Measurements from ENCODE around the gene ARPC5L. TPM values are rescaled to one million over a fixed set of nuclear protein-coding genes. Genes with fewer than 3 reads are reported as not detected.

The ARPC5L gene
- total RNA-seq, 1 experiment from 2014 or later: 50.0 TPM

GRCh38 chr9:124813501-124814163, 48.3 kb upstream of the ARPC5L start:
- BruUV-seq (replicated peaks): no TSS peak
- POLR2A ChIA-PET: interaction anchor here (1.7 kb wide), 1 partner anchor 19 kb away, joined by 5 read pairs; no protein-coding TSS in a partner anchor
- H3K9me2 ChIP-seq (ENCODE audit: insufficient read depth): no peaks in the 10 kb centered on the region
- H3K27me3 ChIP-seq (ENCODE audit: insufficient read depth, low read length): no peaks in the 10 kb centered on the region
- DNase-seq (ENCODE audit: low read depth, low spot score) (no peak), ATAC-seq (no peak)
- H3K4me3 ChIP-seq (replicated peaks in 1 of 2; ENCODE audit: low read depth in 1 of 2, low read length in 2 of 2): no peak overlapping the region
- H3K9me3 ChIP-seq (ENCODE audit: control insufficient read depth in 1 of 2, insufficient read depth in 1 of 2, low read depth in 1 of 2, low read length in 2 of 2): no peaks in the 10 kb centered on the region
- TF ChIP-seq CEBPB (IDR thresholded peaks at IDR 0.05; ENCODE audit: low read depth) (no peak), FOSL1 (IDR thresholded peaks at IDR 0.05; ENCODE audit: low read depth) (no peak), RAD21 (IDR thresholded peaks at IDR 0.05; ENCODE audit: low read depth) (no peak), SRF (IDR thresholded peaks at IDR 0.05; ENCODE audit: low read depth) (no peak), MAX (IDR thresholded peaks at IDR 0.05) (no peak), ZFX (IDR thresholded peaks at IDR 0.05) (no peak), YY1 (IDR thresholded peaks at IDR 0.05; ENCODE audit: extremely low read depth, insufficient replicate concordance, low read depth, low read length) (no peak), REST (IDR thresholded peaks at IDR 0.05; ENCODE audit: low read depth) (no peak), CBX3 (IDR thresholded peaks at IDR 0.05; ENCODE audit: low read depth) (no peak), ZBTB33 (IDR thresholded peaks at IDR 0.05; ENCODE audit: extremely low read depth, insufficient replicate concordance, low read length) (no peak), POLR2AphosphoS5 (IDR thresholded peaks at IDR 0.05; ENCODE audit: low read depth, low read length) (no peak), TCF7L2 (IDR thresholded peaks at IDR 0.05; ENCODE audit: borderline replicate concordance, extremely low read depth, insufficient read depth, insufficient read length) (no peak), ATF3 (IDR thresholded peaks at IDR 0.05) (no peak), SIN3A (IDR thresholded peaks at IDR 0.05; ENCODE audit: low read depth) (no peak), EGR1 (IDR thresholded peaks at IDR 0.05; ENCODE audit: low read depth) (no peak)
- RAD21 ChIA-PET (ENCODE audit: low non-redundant PET in 1 of 2, low total read pairs in 2 of 2, uncharacterized antibody in 2 of 2, unreplicated experiment in 2 of 2): no interaction called here
- CTCF ChIA-PET: interaction anchor here (1.0 to 2.6 kb wide), 4 partner anchors 19 to 41 kb away, joined by 3 to 15 read pairs (median 7); partner anchors contain the start of gene WDR38
- peaks cover 53 to 71% of the 10 kb centered on the region in 2 experiments for H3K4me1 ChIP-seq (ENCODE audit: control insufficient read depth in 1 of 2, insufficient read depth in 2 of 2, low read length in 2 of 2)
- no peaks in the 10 kb centered on the region for H3K36me3 ChIP-seq (ENCODE audit: control insufficient read depth in 1 of 2, insufficient read depth in 2 of 2, low read length in 2 of 2)
- intact Hi-C loops (cut with micrococcal nuclease): loop anchor here (2.0 kb wide), 1 partner anchor 39 kb away; the partner anchor contains the start of gene WDR38
- H3K9ac ChIP-seq (ENCODE audit: low read length): peak overlapping the region; percentile 75; the same call in 1 of the 2 replicates
- peak overlapping the region; percentile 98 for H3K4me2 ChIP-seq (ENCODE audit: low read length)
- no peaks in the 10 kb centered on the region for H3K79me2 ChIP-seq (ENCODE audit: insufficient read depth, low read length)
- H4K20me1 ChIP-seq (ENCODE audit: insufficient read depth): no peaks in the 10 kb centered on the region
- H2AFZ ChIP-seq (ENCODE audit: low read depth, low read length, poor library complexity, severe bottlenecking): no peak overlapping the region
- peak overlapping the region; percentile 91; the same call in 1 of the 2 replicates for H3K27ac ChIP-seq (ENCODE audit: low read depth, low read length)

Data from HCT116 (cell line).